Measurements from ENCODE around the gene RAC3.

The RAC3 gene

DNA sequence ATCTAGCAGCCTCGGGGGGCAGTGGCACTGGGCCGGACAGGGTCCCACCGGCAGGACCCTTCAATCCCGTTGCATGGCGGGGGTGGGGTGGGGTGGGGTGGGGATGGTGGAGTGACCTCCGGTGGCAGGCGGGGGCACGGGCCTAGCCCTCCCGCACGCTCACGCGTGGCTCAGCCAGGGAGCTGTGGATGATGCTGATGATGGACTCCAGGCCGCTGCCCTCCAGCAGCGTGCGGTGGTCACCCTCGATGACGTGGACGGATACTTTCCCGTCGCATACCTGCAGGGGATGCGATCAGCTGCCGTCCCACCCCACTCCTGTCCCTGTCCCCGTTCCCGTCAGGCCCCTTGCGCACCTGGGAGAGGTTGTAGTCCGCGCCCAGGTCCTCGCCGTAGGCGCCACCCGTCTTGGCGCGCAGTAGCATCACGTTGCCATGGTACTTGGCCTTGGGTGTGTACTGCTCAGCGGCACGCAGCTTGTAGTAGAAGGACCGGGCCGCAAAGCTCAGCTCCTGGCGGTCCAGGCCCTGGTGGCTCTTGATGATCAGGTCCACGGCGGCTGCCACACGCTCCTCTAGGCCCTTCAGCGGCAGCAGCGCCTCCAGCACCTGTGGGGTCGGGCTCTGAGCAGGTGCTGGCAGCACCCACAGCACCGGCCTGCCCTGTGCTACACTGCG lies 47.7 kb downstream of the RAC3 start:
- no peaks in the 10 kb centered on the region for H3K9me3 ChIP-seq (ENCODE audit: control insufficient read depth, low read length)
- H3K4me1 ChIP-seq (ENCODE audit: control insufficient read depth, insufficient read depth, low read length) = no peaks in the 10 kb centered on the region
- no peaks in the 10 kb centered on the region for H3K27me3 ChIP-seq (replicated peaks; ENCODE audit: control insufficient read depth, insufficient read depth, low read length)
- H3K4me3 ChIP-seq (ENCODE audit: low read length) = no peak overlapping the region
- peaks cover 63% of the 10 kb centered on the region for H3K36me3 ChIP-seq (ENCODE audit: control insufficient read depth, insufficient read depth, low read length, severe bottlenecking)
- no peak overlapping the region for H3K9ac ChIP-seq (ENCODE audit: low read length)
- no peak for DNase-seq (ENCODE audit: low read depth)

DNA sequence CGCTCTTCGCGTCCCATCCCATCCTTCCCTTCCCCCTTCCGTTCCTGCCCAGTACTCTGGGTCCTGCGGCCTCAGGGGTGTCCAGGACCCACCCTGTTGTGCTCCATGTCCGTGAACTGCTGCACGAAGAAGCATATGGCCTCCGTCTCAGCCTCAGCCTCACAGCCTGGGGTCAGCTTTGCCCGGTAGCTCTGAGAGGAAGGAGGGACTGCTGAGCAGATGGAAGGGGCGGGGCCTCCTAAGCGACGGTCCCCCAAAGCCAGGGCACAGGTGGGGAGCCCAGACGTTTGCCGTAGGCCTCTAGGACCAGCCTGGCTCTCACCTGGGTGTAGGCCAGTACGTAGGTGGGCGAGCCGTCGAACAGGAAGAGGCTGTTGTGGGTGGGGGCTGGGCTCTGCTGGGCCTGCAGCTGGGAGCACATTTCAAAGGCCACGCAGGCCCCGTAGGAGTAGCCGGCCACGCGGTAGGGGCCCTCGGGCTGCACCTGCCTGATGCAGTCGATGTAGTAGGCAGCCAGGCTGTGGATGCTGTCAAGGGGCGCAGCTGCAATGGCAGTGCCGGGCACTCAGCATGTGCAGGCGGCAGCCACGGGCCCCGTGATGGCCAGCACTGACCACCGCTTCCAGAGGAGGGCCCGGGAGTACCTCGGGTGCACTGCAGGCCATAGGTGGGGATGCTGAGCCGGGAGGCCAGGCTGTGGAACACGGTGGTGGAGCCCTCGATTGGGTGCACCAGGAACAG lies 48.7 kb downstream of the RAC3 start:
- Histone ChIP-seq H3K4me1 (ENCODE audit: control insufficient read depth, insufficient read depth, low read length) (no peaks in the 10 kb centered on the region), H3K9me3 (ENCODE audit: control insufficient read depth, low read length) (no peaks in the 10 kb centered on the region), H3K36me3 (ENCODE audit: control insufficient read depth, insufficient read depth, low read length, severe bottlenecking) (peaks cover 73% of the 10 kb centered on the region), H3K4me3 (ENCODE audit: low read length) (no peak overlapping the region), H3K9ac (ENCODE audit: low read length) (no peak overlapping the region), H3K27me3 (replicated peaks; ENCODE audit: control insufficient read depth, insufficient read depth, low read length) (no peaks in the 10 kb centered on the region)
- DNase-seq (ENCODE audit: low read depth) = no peak

DNA sequence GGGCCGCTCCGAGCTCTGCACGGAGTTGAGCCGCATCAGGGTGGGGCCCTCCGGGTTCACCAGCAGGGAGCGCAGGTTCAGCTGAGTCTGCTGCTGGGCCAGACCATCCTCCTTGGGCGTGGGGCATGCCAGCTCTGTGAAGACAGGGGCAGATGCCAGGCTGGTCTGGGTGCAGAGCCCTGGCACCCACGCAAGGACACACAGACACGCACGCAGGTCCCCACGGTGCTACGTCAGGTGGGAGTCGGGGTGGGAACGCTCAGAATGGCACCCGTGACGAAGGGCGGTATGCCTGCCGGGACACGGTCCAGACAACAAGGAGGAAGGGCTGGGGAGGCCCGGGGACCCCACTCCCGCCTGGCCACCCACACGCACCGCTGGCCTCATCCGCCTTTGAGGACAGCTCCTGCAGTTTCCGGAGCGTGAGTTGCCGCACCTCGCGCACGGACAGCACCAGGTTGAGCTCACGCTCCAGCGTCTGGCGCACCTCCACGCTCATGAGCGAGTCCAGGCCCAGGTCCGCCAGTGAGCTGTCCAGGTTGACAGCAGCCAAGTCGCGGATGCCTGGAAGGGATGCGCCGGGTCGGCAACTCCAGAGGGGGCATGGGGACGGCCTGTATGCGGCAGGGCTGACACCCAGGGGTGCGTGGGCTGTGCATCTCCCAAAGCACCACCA lies 49.4 kb downstream of the RAC3 start:
- Histone ChIP-seq H3K9ac (ENCODE audit: low read length) (no peak overlapping the region), H3K4me1 (ENCODE audit: control insufficient read depth, insufficient read depth, low read length) (no peaks in the 10 kb centered on the region), H3K4me3 (ENCODE audit: low read length) (no peak overlapping the region), H3K27me3 (replicated peaks; ENCODE audit: control insufficient read depth, insufficient read depth, low read length) (no peaks in the 10 kb centered on the region), H3K36me3 (ENCODE audit: control insufficient read depth, insufficient read depth, low read length, severe bottlenecking) (peaks cover 81% of the 10 kb centered on the region), H3K9me3 (ENCODE audit: control insufficient read depth, low read length) (no peaks in the 10 kb centered on the region)
- DNase-seq (ENCODE audit: low read depth) = no peak

DNA sequence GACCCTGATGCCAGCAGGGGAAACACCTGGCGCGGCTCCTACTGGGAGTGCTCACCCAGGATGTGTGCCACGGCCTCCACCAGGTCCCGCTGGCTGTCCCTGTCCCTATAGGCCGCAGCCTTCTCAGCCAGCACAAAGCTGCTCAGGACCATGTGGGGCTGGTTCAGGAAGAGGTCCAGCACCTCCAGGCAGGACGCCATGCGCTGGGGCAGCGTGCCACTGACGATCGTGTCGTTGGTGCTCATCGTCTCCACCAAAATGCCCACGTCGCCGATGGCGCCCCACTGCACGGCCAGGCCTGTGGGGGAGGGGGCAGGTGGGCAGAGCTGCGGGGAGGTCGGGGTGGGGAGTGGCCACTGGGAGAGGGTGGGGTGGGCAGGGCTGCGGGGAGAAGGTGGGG lies 50.1 kb downstream of the RAC3 start:
- Histone ChIP-seq H3K4me3 (ENCODE audit: low read length) (no peak overlapping the region), H3K9ac (ENCODE audit: low read length) (no peak overlapping the region), H3K4me1 (ENCODE audit: control insufficient read depth, insufficient read depth, low read length) (no peaks in the 10 kb centered on the region), H3K36me3 (ENCODE audit: control insufficient read depth, insufficient read depth, low read length, severe bottlenecking) (peaks cover 87% of the 10 kb centered on the region), H3K9me3 (ENCODE audit: control insufficient read depth, low read length) (no peaks in the 10 kb centered on the region), H3K27me3 (replicated peaks; ENCODE audit: control insufficient read depth, insufficient read depth, low read length) (no peaks in the 10 kb centered on the region)
- no peak for DNase-seq (ENCODE audit: low read depth)

DNA sequence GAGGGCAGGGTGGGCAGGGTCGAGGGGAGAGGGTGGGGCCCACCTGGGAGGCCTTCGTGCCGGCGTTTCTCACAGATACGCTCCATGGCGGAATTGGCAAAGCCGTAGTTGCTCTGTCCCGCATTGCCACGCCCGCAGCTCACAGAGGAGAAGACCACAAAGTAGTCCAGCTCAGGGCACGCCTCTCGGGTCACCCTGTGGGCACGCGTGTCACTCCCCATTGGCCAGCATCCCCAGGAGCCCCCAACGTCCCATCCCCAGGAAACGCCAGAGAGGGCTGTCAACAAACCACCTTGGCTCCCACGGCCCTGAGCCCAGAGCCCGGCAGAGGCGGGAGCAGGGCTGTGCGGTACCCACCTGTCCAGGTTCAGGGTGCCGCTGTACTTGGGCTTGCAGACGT lies 50.5 kb downstream of the RAC3 start:
- no peak overlapping the region for H3K9ac ChIP-seq (ENCODE audit: low read length)
- no peaks in the 10 kb centered on the region for H3K27me3 ChIP-seq (replicated peaks; ENCODE audit: control insufficient read depth, insufficient read depth, low read length)
- H3K36me3 ChIP-seq (ENCODE audit: control insufficient read depth, insufficient read depth, low read length, severe bottlenecking) = peaks cover 91% of the 10 kb centered on the region
- no peak for DNase-seq (ENCODE audit: low read depth)
- H3K4me3 ChIP-seq (ENCODE audit: low read length) = no peak overlapping the region
- H3K4me1 ChIP-seq (ENCODE audit: control insufficient read depth, insufficient read depth, low read length) = no peaks in the 10 kb centered on the region
- no peaks in the 10 kb centered on the region for H3K9me3 ChIP-seq (ENCODE audit: control insufficient read depth, low read length)

DNA sequence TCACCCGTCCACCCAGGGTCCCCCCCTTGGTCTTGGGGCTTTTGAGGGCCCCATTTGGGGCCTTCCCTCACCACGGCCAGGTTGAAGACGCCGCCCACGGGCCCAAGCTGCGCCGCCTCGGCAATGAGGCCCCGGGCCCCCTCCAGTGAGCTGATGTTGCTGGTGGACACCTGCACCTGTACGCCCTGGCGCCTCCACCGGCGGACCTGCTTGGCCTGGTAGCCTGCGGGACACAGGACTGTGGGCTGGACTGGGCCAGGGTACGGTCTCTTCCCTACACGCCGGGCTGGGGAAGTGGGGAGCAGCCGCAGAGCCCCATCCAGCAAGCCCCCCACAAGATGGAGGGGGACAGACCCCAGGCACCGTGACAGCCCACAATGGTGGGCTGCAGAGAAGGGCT lies 51.0 kb downstream of the RAC3 start:
- H3K27me3 ChIP-seq (replicated peaks; ENCODE audit: control insufficient read depth, insufficient read depth, low read length) = no peaks in the 10 kb centered on the region
- H3K36me3 ChIP-seq (ENCODE audit: control insufficient read depth, insufficient read depth, low read length, severe bottlenecking) = peaks cover 96% of the 10 kb centered on the region
- no peaks in the 10 kb centered on the region for H3K9me3 ChIP-seq (ENCODE audit: control insufficient read depth, low read length)
- DNase-seq (ENCODE audit: low read depth) = no peak
- H3K4me1 ChIP-seq (ENCODE audit: control insufficient read depth, insufficient read depth, low read length) = no peaks in the 10 kb centered on the region
- H3K9ac ChIP-seq (ENCODE audit: low read length) = no peak overlapping the region
- no peak overlapping the region for H3K4me3 ChIP-seq (ENCODE audit: low read length)

DNA sequence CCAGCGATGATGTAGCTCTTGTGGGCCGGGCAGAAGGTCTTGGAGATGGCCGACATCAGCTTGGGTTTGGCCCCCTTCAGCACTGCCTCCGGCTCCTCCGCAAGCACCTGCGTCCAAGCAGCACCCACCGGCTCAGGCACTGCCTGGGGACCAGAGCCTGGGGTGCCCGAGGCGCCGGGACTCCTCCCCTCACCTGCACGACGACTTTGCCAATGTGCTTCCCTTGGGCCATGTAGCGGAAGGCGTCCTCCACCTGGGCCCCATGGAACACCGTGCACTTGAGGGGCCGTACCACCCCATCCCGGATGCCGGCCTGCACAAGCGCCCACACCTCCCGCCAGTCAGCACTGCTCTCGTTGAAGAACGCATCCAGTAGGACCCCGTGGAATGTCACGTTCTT lies 51.5 kb downstream of the RAC3 start:
- no peaks in the 10 kb centered on the region for H3K9me3 ChIP-seq (ENCODE audit: control insufficient read depth, low read length)
- no peak overlapping the region for H3K9ac ChIP-seq (ENCODE audit: low read length)
- peaks cover 97% of the 10 kb centered on the region for H3K36me3 ChIP-seq (ENCODE audit: control insufficient read depth, insufficient read depth, low read length, severe bottlenecking)
- H3K27me3 ChIP-seq (replicated peaks; ENCODE audit: control insufficient read depth, insufficient read depth, low read length) = no peaks in the 10 kb centered on the region
- DNase-seq (ENCODE audit: low read depth) = no peak
- H3K4me1 ChIP-seq (ENCODE audit: control insufficient read depth, insufficient read depth, low read length) = no peaks in the 10 kb centered on the region
- H3K4me3 ChIP-seq (ENCODE audit: low read length) = no peak overlapping the region
